HepG2 (cell line): ENCODE results near the gene SP7. TPM values are rescaled to one million over a fixed set of nuclear protein-coding genes. Genes with fewer than 3 reads are reported as not detected.

Experiments used
- ATAC-seq: fragments of 200-7000 bp; cut with Tn5 transposase; 3 replicates; pipeline ENCODE4 v1.9.1; 2020; ENCODE audit warnings: mild to moderate bottlenecking, moderate library complexity
- BruUV-seq: library from RNA; stranded (reverse); fragments of 400-500 nt; replicated peaks from 2 replicates; lab custom pipeline; 2021; lab: Mats Ljungman, UMichigan
- CTCF ChIA-PET: fragments of 300-600 bp; formaldehyde crosslinking; extraction: SDS; loops from one replicate; lab custom pipeline; 2021; ENCODE audit warnings: low total read pairs, inconsistent platforms, low intra/inter-chr PET ratio; lab: Yijun Ruan, JAX
- POLR2A ChIA-PET: fragments of 350-600 bp; sonication (Branson Sonifier 250); formaldehyde crosslinking; loops from one replicate; lab custom pipeline; 2020; ENCODE audit warnings: antibody characterized with exemption, inconsistent platforms; lab: Yijun Ruan, JAX
- DNase-seq: peaks from one replicate; pipeline ENCODE4 v3.0.0-alpha.2; 2015; ENCODE audit warnings: low spot score
- FAIRE-seq: peaks from 3 replicates; lab custom pipeline; 2011; peaks lifted over from hg19 to GRCh38; lab: Jason Lieb, UNC
- H2AFZ ChIP-seq: one replicate; pipeline ENCODE4 v1.6.1; 2011; ENCODE audit warnings: low read length, inconsistent platforms
- H3K27ac ChIP-seq: fragments of 300-600 bp; 3 replicates; pipeline ENCODE4 v1.8.0; 2011; ENCODE audit warnings: mixed run types, mild to moderate bottlenecking, mixed read lengths, low read length, inconsistent platforms; ENCODE audit not compliant: insufficient read depth; ENCODE audit errors: extremely low read length
- H3K27me3 ChIP-seq, 2 experiments: fragments of 200-600 bp in 1 of 2; 2 replicates in 1 of 2; 3 replicates in 1 of 2; pipeline versions ENCODE4 v1.6.0 to v1.8.0; 2011; ENCODE audit warnings: low read length in 2 of 2, mild to moderate bottlenecking in 2 of 2, moderate library complexity in 2 of 2, inconsistent platforms in 1 of 2; ENCODE audit not compliant: insufficient read depth in 2 of 2, control insufficient read depth in 1 of 2
- H3K36me3 ChIP-seq, 2 experiments: fragments of 200-600 bp in 1 of 2; replicated peaks in 1 of 2; 2 replicates in 1 of 2; 3 replicates in 1 of 2; pipeline versions ENCODE4 v1.5.1 to v1.8.0; 2011; ENCODE audit warnings: low read length in 2 of 2, inconsistent platforms in 1 of 2; ENCODE audit not compliant: insufficient read depth in 2 of 2, control insufficient read depth in 1 of 2
- H3K4me1 ChIP-seq: 2 replicates; pipeline ENCODE4 v1.5.1; 2012; ENCODE audit warnings: low read length, inconsistent platforms; ENCODE audit not compliant: insufficient read depth
- H3K4me2 ChIP-seq: 2 replicates; pipeline ENCODE4 v1.6.0; 2011; ENCODE audit warnings: low read depth, low read length, inconsistent platforms
- H3K4me3 ChIP-seq, 3 experiments: fragments of 200-600 bp in 1 of 3; sonication (generic), shearing (Covaris generic) in 1 of 3; replicated peaks in 1 of 3; 2 replicates each; pipeline ENCODE4 v1.5.1; 2011 to 2016; ENCODE audit warnings: low read length in 3 of 3, inconsistent platforms in 2 of 3, low read depth in 2 of 3, mild to moderate bottlenecking in 2 of 3, control low read depth in 1 of 3, mixed read lengths in 1 of 3; ENCODE audit not compliant: insufficient read depth in 1 of 3
- H3K79me2 ChIP-seq: one replicate; pipeline ENCODE4 v1.6.1; 2011; ENCODE audit warnings: low read length, inconsistent platforms; ENCODE audit not compliant: insufficient read depth
- H3K9ac ChIP-seq: 2 replicates; pipeline ENCODE4 v1.6.0; 2011; ENCODE audit warnings: mild to moderate bottlenecking, low read depth, low read length, inconsistent platforms; ENCODE audit not compliant: insufficient read depth
- H3K9me3 ChIP-seq: 2 replicates; pipeline ENCODE4 v1.5.1; 2012; ENCODE audit warnings: mild to moderate bottlenecking, low read length
- H4K20me1 ChIP-seq: 2 replicates; pipeline ENCODE4 v1.6.0; 2011; ENCODE audit warnings: inconsistent platforms, mild to moderate bottlenecking, low read length, moderate library complexity; ENCODE audit not compliant: insufficient read depth
- ATAD3A ChIP-seq: sonication (generic); formaldehyde crosslinking; IDR thresholded peaks from 2 replicates; pipeline ENCODE4 v1.4.0; 2020; ENCODE audit warnings: missing genetic modification reagents
- BRCA1 ChIP-seq: sonication (generic); formaldehyde crosslinking; IDR thresholded peaks from 2 replicates; pipeline ENCODE4 v1.4.0; 2020; ENCODE audit warnings: missing genetic modification reagents
- BRF2 ChIP-seq: sonication (generic); formaldehyde crosslinking; IDR thresholded peaks from 2 replicates; pipeline ENCODE4 v1.8.1; 2022; ENCODE audit warnings: mild to moderate bottlenecking, missing genetic modification reagents
- MED13 ChIP-seq: sonication (generic); formaldehyde crosslinking; IDR thresholded peaks from 2 replicates; pipeline ENCODE4 v1.5.0; 2020; ENCODE audit warnings: missing genetic modification reagents
- ZNF597 ChIP-seq: sonication (generic); formaldehyde crosslinking; IDR thresholded peaks from 2 replicates; pipeline ENCODE4 v1.5.0; 2020; ENCODE audit warnings: missing genetic modification reagents
- ZNF607 ChIP-seq: sonication (generic); formaldehyde crosslinking; IDR thresholded peaks from 2 replicates; pipeline ENCODE4 v1.5.1; 2020; ENCODE audit warnings: missing genetic modification reagents, mild to moderate bottlenecking, borderline replicate concordance
- ZNF720 ChIP-seq: sonication (generic); formaldehyde crosslinking; IDR thresholded peaks from 2 replicates; pipeline ENCODE4 v1.4.0; 2020; ENCODE audit warnings: missing genetic modification reagents
- WGBS: methylation state at CpG from one replicate; pipeline ENCODE4 v1.1.6; 2017; ENCODE audit warnings: low lambda C conversion rate; 5-methylcytosine and 5-hydroxymethylcytosine counted together
- in situ Hi-C: cut with HindIII; loops from 2 replicates; pipeline ENCODE4 v1.10.0; 2017; ENCODE audit warnings: low pct_unique_long_range_greater_than_20kb; ENCODE audit not compliant: extremely low pct_ligation_motif_present
- intact Hi-C: fragments of 100-400 bp; cut with micrococcal nuclease; formaldehyde crosslinking; loops from one replicate; pipeline ENCODE4 v1.10.0; 2022; ENCODE audit not compliant: unreplicated experiment
- polyA plus RNA-seq, 8 experiments: library from polyadenylated mRNA; depleted of rRNA in 3 of 8; stranded (reverse) in 7 of 8; unstranded in 1 of 8; fragments of >200 nt; fragmentation: Illumina TruSeq in 4 of 8; extraction: Trizol in 4 of 8; gene quantifications; 2 replicates each; pipeline versions ENCODE4 v1.2.1 to v1.2.3, GENCODE V29; 2011 to 2016; ENCODE audit warnings: low read depth in 4 of 8, missing spikeins in 1 of 8, mixed read lengths in 1 of 8; ENCODE audit not compliant: insufficient read depth in 1 of 8
- total RNA-seq, 5 experiments: library from RNA; depleted of rRNA; stranded (reverse); fragments of >200 nt; fragmentation: Illumina TruSeq; extraction: Trizol; gene quantifications; 2 replicates each; pipeline ENCODE4 v1.2.3, GENCODE V29; 2016; ENCODE audit warnings: low read depth in 1 of 5
- TF ChIP-seq, protein P1 (sequence below): sonication (generic); formaldehyde crosslinking; conservative IDR thresholded peaks from 2 replicates; pipeline ENCODE4 v1.4.0; 2020; ENCODE audit warnings: missing genetic modification reagents
- TF ChIP-seq, protein P2 (sequence below): sonication (generic); formaldehyde crosslinking; IDR thresholded peaks from 2 replicates; pipeline ENCODE4 v1.9.0; 2021; ENCODE audit warnings: mild to moderate bottlenecking, missing genetic modification reagents

Gene SP7
- total and polyA plus RNA-seq, 2 of the 13 experiments (the other 11 are each of a cell fraction or from before 2014, with no cell fraction given) = not detected

DNA sequence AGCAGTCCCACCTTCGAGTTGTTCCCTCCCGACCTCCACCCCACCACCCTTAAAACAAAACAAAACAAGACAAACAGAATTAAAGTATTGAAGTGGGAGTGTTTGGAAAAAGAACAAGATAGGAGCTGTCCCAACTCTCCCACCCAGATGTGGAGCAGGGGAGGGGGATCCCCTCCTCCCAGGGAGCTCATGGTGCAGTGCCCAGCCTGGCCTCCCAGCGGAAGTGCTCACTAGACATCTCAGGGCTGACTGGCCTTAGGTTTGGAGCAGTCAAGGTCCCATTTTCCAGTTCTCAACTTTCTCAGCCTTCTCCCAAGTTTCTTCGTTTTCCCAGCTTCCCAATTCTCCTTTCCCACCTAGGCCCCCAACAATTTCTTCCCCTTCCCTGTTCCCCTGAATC lies 2.9 kb downstream of the SP7 start:
- Histone ChIP-seq H4K20me1 (no peaks in the 10 kb centered on the region), H3K9me3 (no peaks in the 10 kb centered on the region), H3K4me1 (no peaks in the 10 kb centered on the region; the same call in 1 of the 2 replicates), H3K4me2 (no peak overlapping the region), H3K4me3 (no peak overlapping the region), H3K36me3 (no peaks in the 10 kb centered on the region), H3K27ac (no peak overlapping the region), H3K9ac (no peak overlapping the region), H3K27me3 (peaks cover 14 to 76% of the 10 kb centered on the region in 2 experiments), H3K79me2 (no peaks in the 10 kb centered on the region), H2AFZ (no peak overlapping the region)
- no TSS peak for BruUV-seq
- intact Hi-C loops (no loop called here), in situ Hi-C loops (no loop called here)
- TF ChIP-seq ZNF597 (CRISPR knock-in tag) (no peak), BRCA1 (CRISPR knock-in tag) (no peak), MED13 (no peak), ZNF720 (CRISPR knock-in tag) (no peak)
- 40% methylated on average over 4 of the region's 4 CpGs for WGBS
- ATAC-seq (no peak), FAIRE-seq (no peak), DNase-seq (no peak)
- ChIA-PET POLR2A (interaction anchor here (2.2 kb wide), 1 partner anchor 12 kb away, joined by 12 read pairs; the partner anchor contains the start of gene AAAS), CTCF (no interaction called here)

- no peaks in the 10 kb centered on the region for H3K9me3 ChIP-seq
- no peak for FAIRE-seq
- intact Hi-C loops = no loop called here
- CTCF ChIA-PET = no interaction called here
- no peak overlapping the region for H3K27ac ChIP-seq
- no peak overlapping the region for H2AFZ ChIP-seq
- no peak overlapping the region for H3K4me3 ChIP-seq
- in situ Hi-C loops = no loop called here
- H3K4me2 ChIP-seq = no peak overlapping the region
- no peaks in the 10 kb centered on the region for H3K79me2 ChIP-seq
- H3K4me1 ChIP-seq = peaks cover 3% of the 10 kb centered on the region
- H3K27me3 ChIP-seq = peaks cover 14 to 71% of the 10 kb centered on the region in 2 experiments
- BruUV-seq = no TSS peak
- no peaks in the 10 kb centered on the region for H3K36me3 ChIP-seq
- no peak overlapping the region for H3K9ac ChIP-seq
- ATAC-seq = no peak
- WGBS = 55% methylated on average over 13 of the region's 15 CpGs
- no peaks in the 10 kb centered on the region for H4K20me1 ChIP-seq
- POLR2A ChIA-PET = no interaction called here
- DNase-seq = no peak
- TF ChIP-seq ZNF607 (CRISPR knock-in tag) = no peak
- no peak for TF ChIP-seq ATAD3A (CRISPR knock-in tag)
- TF ChIP-seq, protein P1, sequence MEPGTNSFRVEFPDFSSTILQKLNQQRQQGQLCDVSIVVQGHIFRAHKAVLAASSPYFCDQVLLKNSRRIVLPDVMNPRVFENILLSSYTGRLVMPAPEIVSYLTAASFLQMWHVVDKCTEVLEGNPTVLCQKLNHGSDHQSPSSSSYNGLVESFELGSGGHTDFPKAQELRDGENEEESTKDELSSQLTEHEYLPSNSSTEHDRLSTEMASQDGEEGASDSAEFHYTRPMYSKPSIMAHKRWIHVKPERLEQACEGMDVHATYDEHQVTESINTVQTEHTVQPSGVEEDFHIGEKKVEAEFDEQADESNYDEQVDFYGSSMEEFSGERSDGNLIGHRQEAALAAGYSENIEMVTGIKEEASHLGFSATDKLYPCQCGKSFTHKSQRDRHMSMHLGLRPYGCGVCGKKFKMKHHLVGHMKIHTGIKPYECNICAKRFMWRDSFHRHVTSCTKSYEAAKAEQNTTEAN = no peak
- TF ChIP-seq, protein P2, sequence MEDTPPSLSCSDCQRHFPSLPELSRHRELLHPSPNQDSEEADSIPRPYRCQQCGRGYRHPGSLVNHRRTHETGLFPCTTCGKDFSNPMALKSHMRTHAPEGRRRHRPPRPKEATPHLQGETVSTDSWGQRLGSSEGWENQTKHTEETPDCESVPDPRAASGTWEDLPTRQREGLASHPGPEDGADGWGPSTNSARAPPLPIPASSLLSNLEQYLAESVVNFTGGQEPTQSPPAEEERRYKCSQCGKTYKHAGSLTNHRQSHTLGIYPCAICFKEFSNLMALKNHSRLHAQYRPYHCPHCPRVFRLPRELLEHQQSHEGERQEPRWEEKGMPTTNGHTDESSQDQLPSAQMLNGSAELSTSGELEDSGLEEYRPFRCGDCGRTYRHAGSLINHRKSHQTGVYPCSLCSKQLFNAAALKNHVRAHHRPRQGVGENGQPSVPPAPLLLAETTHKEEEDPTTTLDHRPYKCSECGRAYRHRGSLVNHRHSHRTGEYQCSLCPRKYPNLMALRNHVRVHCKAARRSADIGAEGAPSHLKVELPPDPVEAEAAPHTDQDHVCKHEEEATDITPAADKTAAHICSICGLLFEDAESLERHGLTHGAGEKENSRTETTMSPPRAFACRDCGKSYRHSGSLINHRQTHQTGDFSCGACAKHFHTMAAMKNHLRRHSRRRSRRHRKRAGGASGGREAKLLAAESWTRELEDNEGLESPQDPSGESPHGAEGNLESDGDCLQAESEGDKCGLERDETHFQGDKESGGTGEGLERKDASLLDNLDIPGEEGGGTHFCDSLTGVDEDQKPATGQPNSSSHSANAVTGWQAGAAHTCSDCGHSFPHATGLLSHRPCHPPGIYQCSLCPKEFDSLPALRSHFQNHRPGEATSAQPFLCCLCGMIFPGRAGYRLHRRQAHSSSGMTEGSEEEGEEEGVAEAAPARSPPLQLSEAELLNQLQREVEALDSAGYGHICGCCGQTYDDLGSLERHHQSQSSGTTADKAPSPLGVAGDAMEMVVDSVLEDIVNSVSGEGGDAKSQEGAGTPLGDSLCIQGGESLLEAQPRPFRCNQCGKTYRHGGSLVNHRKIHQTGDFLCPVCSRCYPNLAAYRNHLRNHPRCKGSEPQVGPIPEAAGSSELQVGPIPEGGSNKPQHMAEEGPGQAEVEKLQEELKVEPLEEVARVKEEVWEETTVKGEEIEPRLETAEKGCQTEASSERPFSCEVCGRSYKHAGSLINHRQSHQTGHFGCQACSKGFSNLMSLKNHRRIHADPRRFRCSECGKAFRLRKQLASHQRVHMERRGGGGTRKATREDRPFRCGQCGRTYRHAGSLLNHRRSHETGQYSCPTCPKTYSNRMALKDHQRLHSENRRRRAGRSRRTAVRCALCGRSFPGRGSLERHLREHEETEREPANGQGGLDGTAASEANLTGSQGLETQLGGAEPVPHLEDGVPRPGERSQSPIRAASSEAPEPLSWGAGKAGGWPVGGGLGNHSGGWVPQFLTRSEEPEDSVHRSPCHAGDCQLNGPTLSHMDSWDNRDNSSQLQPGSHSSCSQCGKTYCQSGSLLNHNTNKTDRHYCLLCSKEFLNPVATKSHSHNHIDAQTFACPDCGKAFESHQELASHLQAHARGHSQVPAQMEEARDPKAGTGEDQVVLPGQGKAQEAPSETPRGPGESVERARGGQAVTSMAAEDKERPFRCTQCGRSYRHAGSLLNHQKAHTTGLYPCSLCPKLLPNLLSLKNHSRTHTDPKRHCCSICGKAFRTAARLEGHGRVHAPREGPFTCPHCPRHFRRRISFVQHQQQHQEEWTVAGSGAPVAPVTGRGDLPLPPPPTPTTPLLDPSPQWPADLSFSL = no peak
- no peak for TF ChIP-seq BRF2
These were observed 3.4 kb downstream of the SP7 start for GRCh38 chr12:53332744-53333143.
